Transverse colon (tissue), 4 donors: ENCODE measurements around the gene PYGO2. TPM values are rescaled to one million over a fixed set of nuclear protein-coding genes. Genes with fewer than 3 reads are reported as not detected.

Experiments
- DNase-seq: peaks from one replicate; pipeline ENCODE4 v3.0.0-alpha.2; 2019
- H3K27ac ChIP-seq, 4 donors: fragments of 200-600 bp; sonication (generic); 2 replicates each; pipeline ENCODE4 v1.5.1; 2016 to 2018; ENCODE audit warnings: inconsistent platforms in 4 of 4
- H3K27me3 ChIP-seq: fragments of 200-600 bp; sonication (generic); 2 replicates; pipeline ENCODE4 v1.5.1; 2017; ENCODE audit warnings: inconsistent platforms
- H3K36me3 ChIP-seq, 4 donors: fragments of 200-600 bp; sonication (generic); 2 replicates each; pipeline ENCODE4 v1.5.1; 2017 to 2019; ENCODE audit warnings: inconsistent platforms in 4 of 4
- H3K4me1 ChIP-seq, 4 donors: fragments of 200-600 bp; sonication (generic); 2 replicates each; pipeline ENCODE4 v1.5.1; 2017 to 2020; ENCODE audit warnings: inconsistent platforms in 4 of 4
- H3K4me3 ChIP-seq, 4 donors: fragments of 200-600 bp; sonication (generic); 1 replicate in 1 of 4; 2 replicates in 3 of 4; pipeline versions ENCODE4 v1.5.1 to v1.6.1; 2017 to 2019; ENCODE audit warnings: inconsistent platforms in 4 of 4
- H3K9me3 ChIP-seq, 2 donors: fragments of 200-600 bp; sonication (generic); 2 replicates each; pipeline ENCODE4 v1.5.1; 2017 to 2019; ENCODE audit warnings: inconsistent platforms in 2 of 2
- CTCF ChIP-seq, 5 experiments: fragments of 200-600 bp in 3 of 5; fragments of 450-650 bp in 2 of 5; sonication (generic) in 3 of 5; IDR thresholded peaks; 1 replicate in 2 of 5; 2 replicates in 3 of 5; pipeline ENCODE4 v1.5.1; 2016 to 2017; ENCODE audit warnings: antibody characterized with exemption in 5 of 5, inconsistent platforms in 3 of 5, mild to moderate bottlenecking in 2 of 5, moderate library complexity in 1 of 5
- EP300 ChIP-seq: sonication (generic); formaldehyde crosslinking; IDR thresholded peaks from one replicate; pipeline ENCODE4 v1.6.1; 2017; ENCODE audit warnings: antibody characterized with exemption, low read depth
- POLR2A ChIP-seq: fragments of 450-650 bp; IDR thresholded peaks from one replicate; pipeline ENCODE4 v1.6.1; 2016; ENCODE audit warnings: antibody characterized with exemption, mild to moderate bottlenecking, moderate library complexity
- POLR2AphosphoS5 ChIP-seq, 3 donors: sonication (generic); formaldehyde crosslinking; IDR thresholded peaks; one replicate each; pipeline ENCODE4 v1.6.1; 2016; ENCODE audit warnings: antibody characterized with exemption in 3 of 3
- WGBS, 2 donors: methylation state at CpG; one replicate each; pipeline ENCODE4 v1.1.5; 2018; ENCODE audit warnings: low coverage in 1 of 2; 5-methylcytosine and 5-hydroxymethylcytosine counted together
- in situ Hi-C, 4 donors: fragments of 200-750 bp; cut with MboI; loops; one replicate each; pipeline versions ENCODE4 v1.15.0 to v1.15.1; 2017; ENCODE audit warnings: low sequenced_read_pairs in 3 of 4, low pct_ligation_motif_present in 1 of 4, low pct_unique_long_range_greater_than_20kb in 1 of 4
- intact Hi-C: fragments of 100-400 bp; cut with DNase I; formaldehyde crosslinking; loops from one replicate; pipeline ENCODE4 v1.15.1; 2023; ENCODE audit warnings: low total_unique reads
- total RNA-seq, 4 donors: library from RNA; depleted of rRNA; stranded (reverse); fragments of >200 nt; gene quantifications; one replicate each; pipeline ENCODE4 v1.1.0, GENCODE V29; 2016

The PYGO2 gene
- total RNA-seq, 4 donors from 2014 or later: 23.3 to 63.7 (median 29.0) TPM

DNA sequence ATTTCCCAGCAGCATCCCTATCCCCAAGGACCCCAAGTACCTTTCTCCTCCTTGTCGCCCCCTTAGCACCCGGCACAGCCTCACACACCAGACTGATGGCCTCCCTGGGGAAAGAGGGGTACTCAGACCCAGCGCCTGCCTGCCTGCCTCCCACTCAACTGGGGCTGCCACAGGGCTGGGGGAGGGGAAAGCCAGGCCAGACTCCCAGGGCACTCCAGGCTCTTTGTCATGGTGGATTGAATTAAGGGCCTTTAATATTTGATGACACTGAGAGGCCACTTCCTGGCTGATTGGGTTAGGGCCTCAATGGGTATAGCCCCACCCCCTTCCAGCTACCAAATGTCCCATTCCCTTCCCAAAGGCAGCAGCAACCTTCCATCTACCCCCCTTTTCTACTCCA, 7.1 kb upstream of the PYGO2 start:
- no peaks in the 10 kb centered on the region for H3K9me3 ChIP-seq
- TF ChIP-seq POLR2AphosphoS5 (IDR thresholded peaks at IDR 0.05) (no peak), CTCF (IDR thresholded peaks at IDR 0.05) (no peak), EP300 (no peak), POLR2A (no peak)
- 89% methylated on average over 3 of the region's 3 CpGs; no CpG with 5 or more reads in 1 of the 2 donors for WGBS, 2 donors
- in situ Hi-C loops (loop anchor here in 3 of 4 donors (25.0 kb wide), 1 partner anchor 94 kb away; the partner anchor contains the start of genes ADAM15 (in 3 of the 3) and EFNA4 (in 3 of the 3)), intact Hi-C loops (loop anchor here (5.0 kb wide), 1 partner anchor 34 kb away; the partner anchor contains the start of gene ZBTB7B)
- peaks cover 29 to 51% (median 44%) of the 10 kb centered on the region in 4 donors for H3K4me1 ChIP-seq
- peak overlapping the region; percentile 97 to 99 (median 99) for H3K27ac ChIP-seq
- H3K36me3 ChIP-seq: peaks cover 0 to 32% (median 10%) of the 10 kb centered on the region in 4 donors
- H3K27me3 ChIP-seq: no peaks in the 10 kb centered on the region
- no peak overlapping the region for H3K4me3 ChIP-seq
- DNase-seq: no peak

- 33 to 82% methylated on average over 1 to 5 of the region's 5 CpGs for WGBS, 2 donors
Observed at GRCh38 chr1:154967331-154967950, 5.9 kb upstream of the PYGO2 start.

DNA sequence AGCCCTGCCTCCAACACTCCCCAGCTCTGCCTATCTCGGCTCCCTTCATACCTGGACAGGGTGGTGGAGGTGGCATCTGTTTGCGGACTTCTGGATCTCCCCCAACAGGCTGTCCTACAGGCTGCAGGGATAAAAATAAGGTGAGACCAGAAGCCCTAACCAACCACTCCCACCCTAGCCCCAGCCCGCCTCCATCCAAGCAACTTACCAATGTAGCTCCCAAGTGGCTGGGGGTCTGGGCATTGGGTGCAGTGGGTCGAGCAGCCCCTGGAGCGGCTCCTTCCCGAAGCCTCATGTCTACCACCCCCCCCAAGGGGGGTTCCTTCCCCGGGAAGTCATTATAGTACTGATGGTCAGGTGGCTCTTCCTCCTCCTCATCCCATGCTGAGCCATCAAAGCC, 4.5 kb upstream of the PYGO2 start:
- Histone ChIP-seq H3K36me3 (peaks cover 0 to 32% (median 12%) of the 10 kb centered on the region in 4 donors), H3K27ac (no peak overlapping the region), H3K4me3 (no peak overlapping the region), H3K4me1 (peaks cover 14 to 43% (median 33%) of the 10 kb centered on the region in 4 donors), H3K9me3 (no peaks in the 10 kb centered on the region), H3K27me3 (no peaks in the 10 kb centered on the region)
- 88% methylated on average over 7 of the region's 7 CpGs; no CpG with 5 or more reads in 1 of the 2 donors for WGBS, 2 donors
- in situ Hi-C loops (loop anchor here in 3 of 4 donors (25.0 kb wide), 1 partner anchor 96 kb away; the partner anchor contains the start of genes ADAM15 (in 3 of the 3) and EFNA4 (in 3 of the 3)), intact Hi-C loops (loop anchor here (5.0 kb wide), 1 partner anchor 36 kb away; the partner anchor contains the start of gene ZBTB7B)
- DNase-seq: no peak
- no peak for TF ChIP-seq CTCF (IDR thresholded peaks at IDR 0.05)

More at GRCh38 chr1:154967331-154967950, 5.9 kb upstream of the PYGO2 start:
- in situ Hi-C loops: loop anchor here in 3 of 4 donors (25.0 kb wide), 1 partner anchor 95 kb away; the partner anchor contains the start of genes ADAM15 (in 3 of the 3) and EFNA4 (in 3 of the 3)
- intact Hi-C loops: loop anchor here (5.0 kb wide), 1 partner anchor 35 kb away; the partner anchor contains the start of gene ZBTB7B
- Histone ChIP-seq H3K27ac (peak overlapping the region in 1 of 4 donors; percentile 7), H3K4me3 (no peak overlapping the region), H3K9me3 (no peaks in the 10 kb centered on the region), H3K36me3 (peaks cover 0 to 32% (median 12%) of the 10 kb centered on the region in 4 donors), H3K4me1 (peaks cover 28 to 53% (median 43%) of the 10 kb centered on the region in 4 donors), H3K27me3 (no peaks in the 10 kb centered on the region)
- TF ChIP-seq EP300 (no peak), CTCF (IDR thresholded peaks at IDR 0.05) (no peak), POLR2AphosphoS5 (IDR thresholded peaks at IDR 0.05) (no peak), POLR2A (no peak)
- no peak for DNase-seq

DNA sequence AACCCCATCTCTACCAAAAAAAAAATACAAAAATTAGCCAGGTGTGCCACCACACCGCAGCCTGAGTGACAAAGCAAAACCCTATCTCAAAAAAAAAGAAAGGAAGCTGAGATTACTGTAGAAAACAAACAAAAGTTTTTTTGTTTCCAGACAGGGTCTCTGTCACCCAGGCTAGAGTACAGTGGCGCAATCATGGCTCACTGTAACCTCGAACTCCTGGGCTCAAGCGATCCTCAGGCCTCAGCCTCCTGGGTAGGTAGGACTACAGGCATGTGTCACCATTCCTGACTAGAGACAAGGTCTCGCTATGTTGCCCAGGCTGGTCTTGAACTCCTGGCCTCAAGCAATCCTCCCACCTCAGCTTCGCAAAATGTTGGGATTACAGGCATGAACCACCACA, 2.8 kb upstream of the PYGO2 start:
- Histone ChIP-seq H3K27ac (no peak overlapping the region), H3K36me3 (peaks cover 0 to 32% (median 12%) of the 10 kb centered on the region in 4 donors), H3K4me3 (no peak overlapping the region), H3K9me3 (no peaks in the 10 kb centered on the region), H3K4me1 (peaks cover 1 to 40% (median 26%) of the 10 kb centered on the region in 4 donors), H3K27me3 (no peaks in the 10 kb centered on the region)
- in situ Hi-C loops (loop anchor here in 3 of 4 donors (25.0 kb wide), 1 partner anchor 98 kb away; the partner anchor contains the start of genes ADAM15 (in 3 of the 3) and EFNA4 (in 3 of the 3)), intact Hi-C loops (no loop called here)
- TF ChIP-seq POLR2AphosphoS5 (IDR thresholded peaks at IDR 0.05) (no peak), POLR2A (no peak), CTCF (IDR thresholded peaks at IDR 0.05) (no peak), EP300 (no peak)
- 88 to 92% methylated on average over 4 to 6 of the region's 6 CpGs for WGBS, 2 donors
- no peak for DNase-seq
